Measurements from ENCODE around the gene DSCAML1. TPM values are rescaled to one million over a fixed set of nuclear protein-coding genes. Genes with fewer than 3 reads are reported as not detected.

Gene DSCAML1
- total RNA-seq, 1 donor from 2014 or later = 1.3 TPM

DNA sequence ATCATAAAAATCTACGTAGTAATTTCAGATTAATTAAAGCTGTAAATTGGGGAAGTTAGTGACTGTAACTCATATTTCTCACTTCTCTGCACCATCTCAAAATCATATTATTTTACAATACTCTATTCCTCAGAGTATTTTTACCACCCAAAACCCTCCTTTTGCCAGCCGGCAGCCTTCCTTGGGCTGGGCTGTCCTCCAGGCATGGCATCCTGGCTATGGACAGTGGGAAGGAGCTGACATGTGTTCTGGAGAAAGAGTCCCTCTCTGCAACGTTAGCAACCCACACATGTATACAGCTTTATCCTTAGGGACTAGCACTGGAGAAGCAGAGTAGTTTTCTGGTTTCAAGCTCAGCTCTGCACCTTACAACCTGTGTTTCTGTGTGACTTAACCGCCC lies 86.8 kb downstream of the DSCAML1 start:
- H3K4me1 ChIP-seq = no peaks in the 10 kb centered on the region
- ATAC-seq (no peak), DNase-seq (peak; percentile 16)
- no peak for TF ChIP-seq CTCF (IDR thresholded peaks at IDR 0.05)
- no peaks in the 10 kb centered on the region for H3K9me3 ChIP-seq
- no peak overlapping the region for H3K4me3 ChIP-seq
- intact Hi-C loops (cut with DNase I) = no loop called here
- no peaks in the 10 kb centered on the region for H3K27me3 ChIP-seq
- H3K27ac ChIP-seq = no peak overlapping the region
- no peaks in the 10 kb centered on the region for H3K36me3 ChIP-seq

- H3K4me1 ChIP-seq = no peaks in the 10 kb centered on the region
- DNase-seq (peak; percentile 21), ATAC-seq (no peak)
- no peak for TF ChIP-seq CTCF (IDR thresholded peaks at IDR 0.05)
- no peaks in the 10 kb centered on the region for H3K27me3 ChIP-seq
- no peak overlapping the region for H3K27ac ChIP-seq
- no peak overlapping the region for H3K4me3 ChIP-seq
- H3K36me3 ChIP-seq = no peaks in the 10 kb centered on the region
- intact Hi-C loops (cut with DNase I) = no loop called here
- no peaks in the 10 kb centered on the region for H3K9me3 ChIP-seq
Observed at GRCh38 chr11:117706322-117706814, 90.6 kb downstream of the DSCAML1 start.

GRCh38 chr11:117705866-117706265 lies 91.2 kb downstream of the DSCAML1 start:
- H3K36me3 ChIP-seq = no peaks in the 10 kb centered on the region
- no peak for ATAC-seq
- no peak for TF ChIP-seq CTCF (IDR thresholded peaks at IDR 0.05)
- intact Hi-C loops (cut with DNase I) = no loop called here
- peak; percentile 10 for DNase-seq
- no peaks in the 10 kb centered on the region for H3K4me1 ChIP-seq
- H3K4me3 ChIP-seq = no peak overlapping the region
- no peak overlapping the region for H3K27ac ChIP-seq
- H3K27me3 ChIP-seq = no peaks in the 10 kb centered on the region
- no peaks in the 10 kb centered on the region for H3K9me3 ChIP-seq

DNA sequence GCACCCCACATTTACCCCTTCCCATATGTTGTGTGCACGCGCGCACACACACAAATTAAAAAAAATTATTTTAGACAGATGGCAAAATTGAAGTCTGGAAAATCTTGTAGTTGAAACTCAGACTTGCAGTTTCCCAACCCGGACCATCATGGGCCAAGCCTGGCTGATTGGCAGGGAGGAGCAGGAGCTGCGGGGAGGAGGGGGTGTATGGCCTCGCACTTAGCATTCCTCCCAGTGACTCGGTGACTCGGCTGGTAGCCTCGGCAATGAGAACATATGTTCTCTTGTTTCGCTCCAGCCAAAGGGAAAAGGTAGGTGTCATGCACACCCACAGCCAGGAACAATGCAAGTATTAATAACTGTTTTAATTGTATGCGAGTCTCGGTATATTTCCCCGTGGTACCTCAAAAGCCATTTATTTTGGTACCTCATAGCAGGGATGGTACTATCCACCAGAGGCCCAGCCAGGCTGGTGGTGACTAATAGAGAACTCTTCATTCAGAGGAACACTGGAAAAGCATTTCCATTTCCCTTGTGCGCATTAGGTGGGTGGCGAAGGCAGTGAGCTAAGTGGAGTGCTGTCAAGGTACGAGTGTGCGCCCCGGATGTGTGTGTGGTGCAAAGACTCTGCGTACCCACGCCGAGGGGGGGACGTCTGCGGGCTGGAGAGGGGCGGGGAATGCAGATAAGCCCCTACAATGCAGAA lies 92.5 kb downstream of the DSCAML1 start:
- no peak overlapping the region for H3K27ac ChIP-seq
- H3K4me1 ChIP-seq = no peaks in the 10 kb centered on the region
- H3K4me3 ChIP-seq = no peak overlapping the region
- H3K27me3 ChIP-seq = no peaks in the 10 kb centered on the region
- peak; percentile 41 for DNase-seq
- H3K9me3 ChIP-seq = no peaks in the 10 kb centered on the region
- TF ChIP-seq CTCF (IDR thresholded peaks at IDR 0.05) = no peak
- ATAC-seq = peak; percentile 16
- intact Hi-C loops (cut with DNase I) = no loop called here
- no peaks in the 10 kb centered on the region for H3K36me3 ChIP-seq

GRCh38 chr11:117702946-117703598 lies 93.9 kb downstream of the DSCAML1 start:
- H3K36me3 ChIP-seq = no peaks in the 10 kb centered on the region
- H3K4me1 ChIP-seq = no peaks in the 10 kb centered on the region
- H3K9me3 ChIP-seq = no peaks in the 10 kb centered on the region
- TF ChIP-seq CTCF (IDR thresholded peaks at IDR 0.05) = no peak
- no peak for ATAC-seq
- no peak for DNase-seq
- H3K27me3 ChIP-seq = no peaks in the 10 kb centered on the region
- intact Hi-C loops (cut with DNase I) = no loop called here
- H3K27ac ChIP-seq = no peak overlapping the region
- no peak overlapping the region for H3K4me3 ChIP-seq
